Loucy (cell line): ENCODE results near the gene KATNAL2.

ENCODE experiments used
- EZH2phosphoT487 ChIP-seq: fragments of 200-600 bp; IDR thresholded peaks from 2 replicates; pipeline ENCODE4 v1.6.1; 2018; ENCODE audit warnings: antibody characterized with exemption, mild to moderate bottlenecking, moderate library complexity, borderline replicate concordance
- TF ChIP-seq, protein P1 (sequence below): fragments of 200-600 bp; sonication (generic); conservative IDR thresholded peaks from 2 replicates; pipeline ENCODE4 v1.5.1; 2014; ENCODE audit warnings: mild to moderate bottlenecking, antibody characterized with exemption, low read length

DNA sequence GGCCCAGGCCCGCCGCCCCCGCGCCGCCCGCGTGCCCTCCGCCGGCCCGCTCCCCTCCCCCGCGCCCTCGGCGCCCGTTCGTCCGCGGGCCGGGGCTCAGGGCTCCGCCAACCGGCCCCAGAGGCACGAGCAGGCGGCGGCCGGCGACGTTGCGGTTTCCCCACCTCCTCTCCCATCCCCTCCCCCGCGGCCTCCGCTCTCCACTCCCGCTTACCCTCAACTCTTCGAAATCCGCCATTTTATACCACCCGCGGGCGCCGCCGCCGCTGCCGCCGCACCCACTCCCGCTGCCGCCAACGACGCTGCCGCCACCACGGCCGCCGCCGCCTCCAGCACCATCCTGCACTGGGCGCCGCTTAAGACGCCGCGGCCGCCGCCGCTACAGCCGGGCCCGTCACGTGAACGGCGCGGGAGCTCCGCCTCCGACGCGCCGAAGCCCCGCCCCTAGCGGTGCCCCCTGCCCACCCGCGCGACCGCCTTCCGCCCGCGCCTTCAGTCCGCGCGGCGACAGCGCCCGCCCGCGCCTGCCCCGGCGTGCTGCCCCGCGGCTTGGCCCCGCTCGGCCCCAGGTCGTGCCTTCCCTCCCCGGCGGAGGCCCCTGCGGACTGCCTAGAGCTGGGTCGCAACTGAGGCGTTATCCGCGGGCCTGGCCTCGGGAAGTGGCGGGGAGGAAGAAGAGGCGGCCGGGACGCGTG is at the start of gene KATNAL2, which contains the start of gene PIAS2:
- TF ChIP-seq, protein P1, sequence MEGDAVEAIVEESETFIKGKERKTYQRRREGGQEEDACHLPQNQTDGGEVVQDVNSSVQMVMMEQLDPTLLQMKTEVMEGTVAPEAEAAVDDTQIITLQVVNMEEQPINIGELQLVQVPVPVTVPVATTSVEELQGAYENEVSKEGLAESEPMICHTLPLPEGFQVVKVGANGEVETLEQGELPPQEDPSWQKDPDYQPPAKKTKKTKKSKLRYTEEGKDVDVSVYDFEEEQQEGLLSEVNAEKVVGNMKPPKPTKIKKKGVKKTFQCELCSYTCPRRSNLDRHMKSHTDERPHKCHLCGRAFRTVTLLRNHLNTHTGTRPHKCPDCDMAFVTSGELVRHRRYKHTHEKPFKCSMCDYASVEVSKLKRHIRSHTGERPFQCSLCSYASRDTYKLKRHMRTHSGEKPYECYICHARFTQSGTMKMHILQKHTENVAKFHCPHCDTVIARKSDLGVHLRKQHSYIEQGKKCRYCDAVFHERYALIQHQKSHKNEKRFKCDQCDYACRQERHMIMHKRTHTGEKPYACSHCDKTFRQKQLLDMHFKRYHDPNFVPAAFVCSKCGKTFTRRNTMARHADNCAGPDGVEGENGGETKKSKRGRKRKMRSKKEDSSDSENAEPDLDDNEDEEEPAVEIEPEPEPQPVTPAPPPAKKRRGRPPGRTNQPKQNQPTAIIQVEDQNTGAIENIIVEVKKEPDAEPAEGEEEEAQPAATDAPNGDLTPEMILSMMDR, result no peak
- no peak for TF ChIP-seq EZH2phosphoT487
